GM20000 (cell line): ENCODE measurements around the gene LRRC41.

Experiments used
- DNase-seq: peaks from one replicate; pipeline ENCODE4 v3.0.0; 2012; ENCODE audit warnings: low spot score
- CTCF ChIP-seq: IDR thresholded peaks from 2 replicates; pipeline ENCODE4 v1.5.1; 2012; ENCODE audit warnings: mild to moderate bottlenecking, control low read depth; ENCODE audit errors: extremely low read depth, missing control alignments

The LRRC41 gene

DNA sequence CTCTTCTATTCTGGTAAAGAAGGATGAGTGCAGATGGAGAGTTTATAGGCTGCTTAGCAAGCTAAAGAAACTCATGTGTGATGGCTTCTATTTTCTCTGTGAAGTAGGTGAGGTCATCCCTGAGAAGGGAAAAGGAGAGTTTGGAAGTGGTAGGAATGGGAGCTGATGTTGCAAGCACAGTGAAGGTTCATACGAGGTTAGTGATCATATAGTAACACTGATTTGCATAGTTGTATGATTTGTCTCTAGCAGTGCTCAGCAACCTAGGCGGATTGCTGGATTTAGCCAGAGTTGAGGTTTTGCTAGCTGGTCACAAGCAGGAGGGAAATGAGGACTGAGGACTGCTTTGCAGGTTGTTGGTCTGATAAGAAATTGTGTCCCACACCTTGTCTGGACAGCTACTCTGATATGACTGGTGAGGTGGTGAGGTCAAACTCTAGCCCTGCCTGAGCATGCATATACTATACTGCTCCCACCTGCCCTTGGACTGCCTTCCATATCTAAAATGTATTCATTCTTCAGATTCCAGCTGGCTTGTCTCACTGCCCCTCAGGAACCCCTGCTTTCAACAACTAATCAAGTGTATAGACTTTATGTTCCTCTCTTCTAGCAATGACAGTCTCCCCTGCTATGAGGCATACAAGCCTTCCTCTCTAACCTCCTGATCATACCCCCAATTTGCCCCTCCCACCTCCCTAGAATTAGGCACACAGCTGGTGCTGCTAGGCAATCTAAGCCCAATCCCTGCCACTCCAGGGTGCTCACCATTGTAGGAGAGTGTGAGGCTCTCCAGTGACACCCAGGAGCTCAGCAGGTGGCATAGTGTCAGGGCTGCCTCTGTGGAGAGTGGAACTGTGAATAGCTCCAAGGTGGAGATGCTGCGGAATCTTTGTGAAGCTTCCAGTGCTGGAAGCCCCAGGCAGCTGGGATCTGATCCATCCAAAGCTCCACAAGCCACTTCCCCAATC lies 18.5 kb downstream of the LRRC41 start:
- no peak for TF ChIP-seq CTCF
- no peak for DNase-seq

- no peak for DNase-seq
- no peak for TF ChIP-seq CTCF
Measured at GRCh38 chr1:46284058-46284457, 19.4 kb downstream of the LRRC41 start.

- TF ChIP-seq CTCF = no peak
- DNase-seq = no peak
Measured at GRCh38 chr1:46281021-46281420, 22.4 kb downstream of the LRRC41 start.

DNA sequence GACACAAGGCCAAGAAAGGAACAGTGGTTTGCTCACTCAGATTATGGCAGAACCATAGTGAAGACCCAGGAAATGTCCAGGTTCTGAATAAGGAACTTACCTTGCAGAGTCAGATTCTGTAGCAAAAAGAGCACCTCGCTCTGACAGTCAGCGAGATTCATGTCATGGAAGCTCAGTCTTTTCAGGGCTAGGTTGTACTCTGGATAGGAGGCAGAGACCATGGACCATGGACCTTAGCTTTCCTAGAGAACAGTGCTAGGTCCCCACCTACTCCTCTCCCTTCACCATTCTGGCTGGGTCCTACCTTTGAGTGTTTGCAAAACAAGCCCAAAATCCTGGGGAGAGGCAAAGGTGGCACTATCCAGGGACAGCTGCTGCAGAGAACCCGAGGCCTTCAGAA lies 23.3 kb downstream of the LRRC41 start:
- no peak for DNase-seq
- TF ChIP-seq CTCF = no peak

DNA sequence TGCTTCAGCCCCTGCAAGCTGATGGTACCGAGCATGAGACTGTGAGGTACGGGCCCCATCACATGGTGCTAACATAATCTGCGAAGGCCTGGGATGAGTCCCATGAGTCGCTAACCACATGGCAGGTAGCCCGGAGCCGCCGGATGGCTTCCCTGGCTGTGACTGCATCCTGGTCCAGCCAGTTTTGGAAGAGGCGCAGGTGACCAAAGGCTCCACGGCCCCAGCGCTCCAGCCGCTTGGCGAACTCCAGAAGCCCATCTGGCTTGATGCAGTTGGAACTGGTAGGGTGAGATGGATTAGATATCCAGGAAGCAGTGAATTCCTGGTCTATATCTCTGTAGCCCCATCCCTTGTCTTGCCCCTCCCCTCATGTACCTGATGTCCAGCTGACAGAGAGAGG lies 24.6 kb downstream of the LRRC41 start:
- no peak for DNase-seq
- no peak for TF ChIP-seq CTCF

- no peak for TF ChIP-seq CTCF
- no peak for DNase-seq
Measured at GRCh38 chr1:46277658-46278373, 25.6 kb downstream of the LRRC41 start.

DNA sequence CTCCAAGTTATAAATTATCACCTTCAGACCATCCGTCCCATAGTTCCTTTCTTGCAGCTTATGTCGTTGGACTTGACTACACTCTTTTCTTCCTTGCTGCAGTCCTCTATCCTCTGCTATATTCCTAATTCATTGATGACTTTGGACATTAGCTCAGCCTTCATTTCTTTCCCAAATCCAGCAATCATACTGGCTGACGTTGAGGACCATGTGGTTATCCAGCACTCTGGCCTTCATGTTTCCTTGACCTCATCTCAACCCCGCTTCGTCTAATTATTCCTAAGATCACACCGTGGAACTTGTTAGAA lies 28.4 kb downstream of the LRRC41 start:
- TF ChIP-seq CTCF = no peak
- no peak for DNase-seq
